ENCODE measurements around the gene GNG3. TPM values are rescaled to one million over a fixed set of nuclear protein-coding genes. Genes with fewer than 3 reads are reported as not detected.
"Not testable (repeated sequence)": the region's sequence is repeated elsewhere in the genome, so short reads cannot be mapped to it uniquely, and the experiment has no call there.

GNG3 gene
- total RNA-seq: not detected in 2 replicates
- polyA plus RNA-seq (2012): 0.53 TPM

GRCh38 chr11:62707277-62707861 is at the start of gene GNG3, which contains the start of gene BSCL2:
TSS of gene GNG3 (plus strand) at chr11:62707676. CDS start at chr11:62708296, 620 bp downstream.
TSS of gene BSCL2 (minus strand) at chr11:62707424. CDS start at chr11:62707195, 229 bp downstream.
- no peak for DNase-seq (ENCODE audit: low read depth)

GRCh38 chr11:62664405-62665074 is 42.9 kb upstream of the GNG3 start:
- DNase-seq (ENCODE audit: low read depth): no peak

GRCh38 chr11:62665075-62665598 is 42.3 kb upstream of the GNG3 start, which contains the start of the genes C11orf98 and CSKMT:
TSS of gene C11orf98 (minus strand) at chr11:62665210. CDS start at chr11:62665169, 41 bp downstream.
TSS of gene CSKMT (plus strand) at chr11:62665312. CDS start at chr11:62665880, 568 bp downstream.
- peak; percentile 94 for DNase-seq (ENCODE audit: low read depth)

GRCh38 chr11:62665599-62666258 is 41.7 kb upstream of the GNG3 start:
- DNase-seq (ENCODE audit: low read depth): peak; percentile 70

GRCh38 chr11:62666259-62666926 is 41.1 kb upstream of the GNG3 start:
- DNase-seq (ENCODE audit: low read depth): no peak

GRCh38 chr11:62667460-62667859 is 40.0 kb upstream of the GNG3 start:
- DNase-seq (ENCODE audit: low read depth): no peak

- DNase-seq (ENCODE audit: low read depth): no peak
These were observed 37.9 kb upstream of the GNG3 start for GRCh38 chr11:62669420-62670161.

- no peak for DNase-seq (ENCODE audit: low read depth)
These were observed 36.3 kb upstream of the GNG3 start for GRCh38 chr11:62671236-62671607.

GRCh38 chr11:62671608-62672389 is 35.7 kb upstream of the GNG3 start, which contains the start of the genes LBHD1 and UQCC3:
TSS of gene LBHD1 (minus strand) at chr11:62672267. CDS start at chr11:62670031, 2,236 bp downstream.
TSS of gene UQCC3 (plus strand) at chr11:62671673. CDS start at chr11:62671746, 73 bp downstream.
- DNase-seq (ENCODE audit: low read depth): peak; percentile 91

GRCh38 chr11:62673196-62673525 is 34.3 kb upstream of the GNG3 start:
- DNase-seq (ENCODE audit: low read depth): no peak

GRCh38 chr11:62675415-62675814 is 32.1 kb upstream of the GNG3 start:
- not testable (repeated sequence) for DNase-seq (ENCODE audit: low read depth)

- DNase-seq (ENCODE audit: low read depth): no peak
These were observed 30.8 kb upstream of the GNG3 start for GRCh38 chr11:62676698-62677097.

- no peak for DNase-seq (ENCODE audit: low read depth)
These were observed 30.3 kb upstream of the GNG3 start for GRCh38 chr11:62677156-62677555.

- no peak for DNase-seq (ENCODE audit: low read depth)
These were observed 29.8 kb upstream of the GNG3 start for GRCh38 chr11:62677714-62678113.

- DNase-seq (ENCODE audit: low read depth): no peak
These were observed 29.1 kb upstream of the GNG3 start for GRCh38 chr11:62678433-62678769.

GRCh38 chr11:62678770-62679696 is 28.4 kb upstream of the GNG3 start, which contains the start of gene UBXN1:
TSS of gene UBXN1 (minus strand) at chr11:62679073. CDS start at chr11:62678923, 150 bp downstream.
- DNase-seq (ENCODE audit: low read depth): peak; percentile 92

GRCh38 chr11:62680825-62681240 is 26.6 kb upstream of the GNG3 start:
- DNase-seq (ENCODE audit: low read depth): peak; percentile 82

GRCh38 chr11:62682518-62682917 is 25.0 kb upstream of the GNG3 start:
- no peak for DNase-seq (ENCODE audit: low read depth)
